ENCODE data around the gene SYVN1.

DNA sequence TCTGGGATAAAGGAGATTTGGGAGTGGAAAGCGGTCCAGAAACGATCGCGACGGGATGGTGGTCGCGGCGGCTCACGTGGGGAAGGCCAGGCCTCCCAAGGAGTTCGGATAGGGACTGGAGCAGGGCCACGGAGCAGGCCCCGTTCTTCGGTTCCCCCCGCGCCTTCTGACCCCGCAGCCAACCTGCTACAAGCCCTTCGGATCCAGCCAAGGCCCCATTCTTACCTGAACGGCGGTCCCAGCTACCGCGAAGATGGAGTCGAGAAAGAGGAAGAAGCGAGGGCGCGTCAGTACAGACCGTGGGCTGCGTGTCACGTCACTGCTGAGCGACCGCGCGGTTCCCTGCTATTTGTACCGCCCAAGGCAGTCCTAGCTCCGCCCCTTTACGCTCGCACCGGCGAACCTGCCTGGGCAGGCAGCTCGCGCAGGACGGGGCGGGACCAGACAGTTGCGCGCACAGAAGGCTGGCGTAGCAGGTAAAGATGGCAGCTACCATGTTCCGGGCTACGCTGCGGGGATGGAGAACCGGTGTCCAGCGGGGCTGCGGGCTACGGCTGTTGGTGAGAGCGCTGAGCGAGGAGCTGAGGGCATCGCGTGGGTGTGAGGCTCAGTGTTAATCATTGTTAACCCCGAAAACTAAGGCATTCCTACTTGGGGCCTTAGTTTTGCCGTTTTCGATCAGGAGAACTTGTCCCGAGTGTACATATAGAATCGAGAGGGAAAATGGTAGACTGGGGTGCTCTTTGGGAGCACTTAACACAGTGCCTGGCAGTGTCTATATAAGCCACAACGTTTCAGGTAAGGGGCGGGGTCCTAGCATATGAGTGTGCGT is 12.2 kb downstream of the SYVN1 start, which contains the start of the genes FAU and MRPL49:
- TF ChIP-seq, protein P1, sequence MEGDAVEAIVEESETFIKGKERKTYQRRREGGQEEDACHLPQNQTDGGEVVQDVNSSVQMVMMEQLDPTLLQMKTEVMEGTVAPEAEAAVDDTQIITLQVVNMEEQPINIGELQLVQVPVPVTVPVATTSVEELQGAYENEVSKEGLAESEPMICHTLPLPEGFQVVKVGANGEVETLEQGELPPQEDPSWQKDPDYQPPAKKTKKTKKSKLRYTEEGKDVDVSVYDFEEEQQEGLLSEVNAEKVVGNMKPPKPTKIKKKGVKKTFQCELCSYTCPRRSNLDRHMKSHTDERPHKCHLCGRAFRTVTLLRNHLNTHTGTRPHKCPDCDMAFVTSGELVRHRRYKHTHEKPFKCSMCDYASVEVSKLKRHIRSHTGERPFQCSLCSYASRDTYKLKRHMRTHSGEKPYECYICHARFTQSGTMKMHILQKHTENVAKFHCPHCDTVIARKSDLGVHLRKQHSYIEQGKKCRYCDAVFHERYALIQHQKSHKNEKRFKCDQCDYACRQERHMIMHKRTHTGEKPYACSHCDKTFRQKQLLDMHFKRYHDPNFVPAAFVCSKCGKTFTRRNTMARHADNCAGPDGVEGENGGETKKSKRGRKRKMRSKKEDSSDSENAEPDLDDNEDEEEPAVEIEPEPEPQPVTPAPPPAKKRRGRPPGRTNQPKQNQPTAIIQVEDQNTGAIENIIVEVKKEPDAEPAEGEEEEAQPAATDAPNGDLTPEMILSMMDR (IDR thresholded peaks at IDR 0.05) = peak in 2 of 6 experiments; percentile 9 to 54
- peak in 3 of 4 donors; percentile 88 to 94 (median 89) for TF ChIP-seq POLR2A (IDR thresholded peaks at IDR 0.05)

Data from esophagus squamous epithelium (tissue), 4 donors.